GM23338 (cell line): ENCODE data around the gene CFAP77. TPM values are rescaled to one million over a fixed set of nuclear protein-coding genes. Genes with fewer than 3 reads are reported as not detected.

Experiments
- ATAC-seq: fragments of 200-7000 bp; cut with Tn5 transposase; 3 replicates; pipeline ENCODE4 v1.9.1; 2020
- DNase-seq: peaks from one replicate; pipeline ENCODE4 v3.0.0-alpha.2; 2015; ENCODE audit warnings: low spot score
- H2AFZ ChIP-seq: fragments of 200-600 bp; sonication (generic); 2 replicates; pipeline ENCODE4 v1.8.0; 2016; ENCODE audit warnings: antibody characterized with exemption, mild to moderate bottlenecking, moderate library complexity
- H3F3A ChIP-seq: fragments of 200-600 bp; sonication (generic); replicated peaks from 2 replicates; pipeline ENCODE4 v1.8.0; 2017; ENCODE audit warnings: antibody characterized with exemption, mixed run types, low read depth
- H3K27ac ChIP-seq: fragments of 200-600 bp; sonication (generic); 2 replicates; pipeline ENCODE4 v1.6.1; 2016; ENCODE audit warnings: low read depth
- H3K27me3 ChIP-seq: fragments of 200-600 bp; sonication (generic); 2 replicates; pipeline ENCODE4 v1.8.0; 2016; ENCODE audit warnings: mild to moderate bottlenecking, mixed run types, moderate library complexity; ENCODE audit not compliant: insufficient read depth
- H3K36me3 ChIP-seq: fragments of 200-600 bp; sonication (generic); 2 replicates; pipeline ENCODE4 v1.8.0; 2016; ENCODE audit warnings: mild to moderate bottlenecking; ENCODE audit not compliant: insufficient read depth
- H3K4me1 ChIP-seq: fragments of 200-600 bp; sonication (generic); 2 replicates; pipeline ENCODE4 v1.8.0; 2016; ENCODE audit warnings: mild to moderate bottlenecking, moderate library complexity; ENCODE audit not compliant: insufficient read depth
- H3K4me2 ChIP-seq: fragments of 200-600 bp; sonication (generic); 2 replicates; pipeline ENCODE4 v1.7.1; 2017; ENCODE audit warnings: mixed run types
- H3K4me3 ChIP-seq: fragments of 200-600 bp; sonication (generic); 2 replicates; pipeline ENCODE4 v1.6.1; 2016; ENCODE audit warnings: mixed run types
- H3K79me2 ChIP-seq: fragments of 200-600 bp; sonication (generic); replicated peaks from 2 replicates; pipeline ENCODE4 v1.8.0; 2017; ENCODE audit warnings: mild to moderate bottlenecking; ENCODE audit not compliant: insufficient read depth
- H3K9me2 ChIP-seq: fragments of 200-600 bp; sonication (generic); 2 replicates; pipeline ENCODE4 v1.8.0; 2017; ENCODE audit not compliant: insufficient read depth
- H4K20me1 ChIP-seq: fragments of 200-600 bp; sonication (generic); replicated peaks from 2 replicates; pipeline ENCODE4 v1.8.0; 2017; ENCODE audit warnings: mild to moderate bottlenecking; ENCODE audit not compliant: insufficient read depth
- H3K27ac Mint-ChIP-seq: 2 replicates; pipeline ENCODE4 v1.8.0; 2020; ENCODE audit warnings: inconsistent platforms, mild to moderate bottlenecking, moderate library complexity, mixed read lengths
- H3K27me3 Mint-ChIP-seq: 3 replicates; pipeline ENCODE4 v1.8.0; 2022; ENCODE audit warnings: low read depth, mild to moderate bottlenecking, moderate library complexity, mixed read lengths, inconsistent platforms; ENCODE audit not compliant: insufficient read depth, poor library complexity
- H3K36me3 Mint-ChIP-seq: 3 replicates; pipeline ENCODE4 v1.8.0; 2021; ENCODE audit warnings: low read depth, mild to moderate bottlenecking, inconsistent platforms, moderate library complexity, mixed read lengths
- H3K4me1 Mint-ChIP-seq: 3 replicates; pipeline ENCODE4 v1.8.0; 2020; ENCODE audit warnings: mild to moderate bottlenecking, inconsistent platforms, mixed read lengths
- H3K4me3 Mint-ChIP-seq: 3 replicates; pipeline ENCODE4 v1.8.0; 2021; ENCODE audit warnings: moderate library complexity, mild to moderate bottlenecking, inconsistent platforms, mixed read lengths
- H3K9me3 Mint-ChIP-seq: 3 replicates; pipeline ENCODE4 v1.8.0; 2020; ENCODE audit warnings: moderate library complexity, mild to moderate bottlenecking, inconsistent platforms, mixed read lengths
- CREB1 ChIP-seq: fragments of 250-450 bp; sonication (Bioruptor Pico); IDR thresholded peaks from 2 replicates; pipeline ENCODE4 v1.5.0; 2020; ENCODE audit warnings: low read depth, mild to moderate bottlenecking, moderate library complexity
- CTCF ChIP-seq, 2 experiments: fragments of 200-600 bp in 1 of 2; sonication (generic) in 1 of 2; conservative IDR thresholded peaks; 2 replicates each; pipeline versions ENCODE4 v1.5.1 to v1.6.1; 2016 to 2017; ENCODE audit warnings: antibody characterized with exemption in 2 of 2, low read depth in 2 of 2, mild to moderate bottlenecking in 2 of 2, moderate library complexity in 1 of 2
- ETS1 ChIP-seq: IDR thresholded peaks from 2 replicates; pipeline ENCODE4 v1.6.1; 2016; ENCODE audit warnings: antibody characterized with exemption
- EZH2 ChIP-seq: fragments of 200-600 bp; sonication (generic); IDR thresholded peaks from one replicate; pipeline ENCODE4 v1.8.0; 2017; ENCODE audit warnings: antibody characterized with exemption, mild to moderate bottlenecking, low read depth; ENCODE audit not compliant: unreplicated experiment
- EZH2phosphoT487 ChIP-seq: fragments of 200-600 bp; sonication (generic); IDR thresholded peaks from one replicate; pipeline ENCODE4 v1.8.1; 2018; ENCODE audit warnings: antibody characterized with exemption; ENCODE audit not compliant: unreplicated experiment
- JUNB ChIP-seq: IDR thresholded peaks from one replicate; pipeline ENCODE4 v1.6.1; 2016; ENCODE audit warnings: antibody characterized with exemption; ENCODE audit not compliant: unreplicated experiment
- NANOG ChIP-seq: IDR thresholded peaks from 2 replicates; pipeline ENCODE4 v1.6.1; 2016; ENCODE audit warnings: antibody characterized with exemption, borderline replicate concordance
- POLR2AphosphoS5 ChIP-seq: IDR thresholded peaks from 2 replicates; pipeline ENCODE4 v1.6.1; 2016; ENCODE audit warnings: antibody characterized with exemption, low read depth
- REST ChIP-seq: IDR thresholded peaks from one replicate; pipeline ENCODE4 v1.6.1; 2018; ENCODE audit warnings: antibody characterized with exemption; ENCODE audit not compliant: unreplicated experiment
- STAT1 ChIP-seq: IDR thresholded peaks from one replicate; pipeline ENCODE4 v1.6.1; 2016; ENCODE audit warnings: antibody characterized with exemption; ENCODE audit not compliant: unreplicated experiment
- ZNF114 ChIP-seq: fragments of 250-450 bp; sonication (Bioruptor Pico); IDR thresholded peaks from 2 replicates; pipeline ENCODE4 v1.5.0; 2020; ENCODE audit warnings: mild to moderate bottlenecking, moderate library complexity
- ZNF331 ChIP-seq: fragments of 250-450 bp; sonication (Bioruptor Pico); IDR thresholded peaks from 2 replicates; pipeline ENCODE4 v1.5.0; 2020; ENCODE audit warnings: low read depth, mild to moderate bottlenecking, moderate library complexity
- polyA plus RNA-seq: library from polyadenylated mRNA; unstranded; fragments of >200 nt; fragmentation: Nextera tagmentation; extraction: Ambion mirVana; gene quantifications from 2 replicates; pipeline ENCODE4 v1.2.1, GENCODE V29; 2016
- total RNA-seq: library from RNA; depleted of rRNA; stranded (reverse); fragments of >200 nt; shearing (Covaris generic); gene quantifications from 2 replicates; pipeline ENCODE4 v1.2.3, GENCODE V29; 2014
- TF ChIP-seq, protein P1 (sequence below): fragments of 250-450 bp; sonication (Bioruptor Pico); IDR thresholded peaks from 2 replicates; pipeline ENCODE4 v1.5.0; 2020; ENCODE audit warnings: mild to moderate bottlenecking, moderate library complexity

The CFAP77 gene
- total and polyA plus RNA-seq, 2 experiments from 2014 or later, result 0.97 to 1.3 TPM

GRCh38 chr9:132486706-132487350, 76.8 kb downstream of the CFAP77 start:
- H3K27ac ChIP-seq, result no peak overlapping the region
- H3F3A ChIP-seq, result no peaks in the 10 kb centered on the region
- DNase-seq (no peak), ATAC-seq (peak; percentile 87)
- Mint-ChIP-seq H3K27me3 (peaks cover 10% of the 10 kb centered on the region), H3K27ac (no peak overlapping the region), H3K36me3 (no peaks in the 10 kb centered on the region), H3K4me3 (no peak overlapping the region), H3K4me1 (peaks cover 15% of the 10 kb centered on the region), H3K9me3 (peaks cover 2% of the 10 kb centered on the region; the same call in 1 of the 3 replicates)
- no peaks in the 10 kb centered on the region for H3K36me3 ChIP-seq
- H3K4me1 ChIP-seq, result no peaks in the 10 kb centered on the region
- no peaks in the 10 kb centered on the region for H3K79me2 ChIP-seq
- 0 out of 2 replicates have a peak overlapping the region, but pooled peaks have one; percentile 9 for H2AFZ ChIP-seq
- H3K9me2 ChIP-seq, result no peaks in the 10 kb centered on the region
- no peaks in the 10 kb centered on the region for H4K20me1 ChIP-seq
- no peaks in the 10 kb centered on the region for H3K27me3 ChIP-seq
- TF ChIP-seq REST (no peak), ETS1 (no peak), EZH2 (no peak), ZNF331 (CRISPR knock-in tag) (no peak), CREB1 (CRISPR knock-in tag) (no peak), EZH2phosphoT487 (no peak), STAT1 (no peak), NANOG (no peak), JUNB (no peak), ZNF114 (CRISPR knock-in tag) (no peak), POLR2AphosphoS5 (no peak), CTCF (conservative IDR thresholded peaks at IDR 0.05; ENCODE audit: low read depth in 2 of 2) (no peak)
- TF ChIP-seq, protein P1, sequence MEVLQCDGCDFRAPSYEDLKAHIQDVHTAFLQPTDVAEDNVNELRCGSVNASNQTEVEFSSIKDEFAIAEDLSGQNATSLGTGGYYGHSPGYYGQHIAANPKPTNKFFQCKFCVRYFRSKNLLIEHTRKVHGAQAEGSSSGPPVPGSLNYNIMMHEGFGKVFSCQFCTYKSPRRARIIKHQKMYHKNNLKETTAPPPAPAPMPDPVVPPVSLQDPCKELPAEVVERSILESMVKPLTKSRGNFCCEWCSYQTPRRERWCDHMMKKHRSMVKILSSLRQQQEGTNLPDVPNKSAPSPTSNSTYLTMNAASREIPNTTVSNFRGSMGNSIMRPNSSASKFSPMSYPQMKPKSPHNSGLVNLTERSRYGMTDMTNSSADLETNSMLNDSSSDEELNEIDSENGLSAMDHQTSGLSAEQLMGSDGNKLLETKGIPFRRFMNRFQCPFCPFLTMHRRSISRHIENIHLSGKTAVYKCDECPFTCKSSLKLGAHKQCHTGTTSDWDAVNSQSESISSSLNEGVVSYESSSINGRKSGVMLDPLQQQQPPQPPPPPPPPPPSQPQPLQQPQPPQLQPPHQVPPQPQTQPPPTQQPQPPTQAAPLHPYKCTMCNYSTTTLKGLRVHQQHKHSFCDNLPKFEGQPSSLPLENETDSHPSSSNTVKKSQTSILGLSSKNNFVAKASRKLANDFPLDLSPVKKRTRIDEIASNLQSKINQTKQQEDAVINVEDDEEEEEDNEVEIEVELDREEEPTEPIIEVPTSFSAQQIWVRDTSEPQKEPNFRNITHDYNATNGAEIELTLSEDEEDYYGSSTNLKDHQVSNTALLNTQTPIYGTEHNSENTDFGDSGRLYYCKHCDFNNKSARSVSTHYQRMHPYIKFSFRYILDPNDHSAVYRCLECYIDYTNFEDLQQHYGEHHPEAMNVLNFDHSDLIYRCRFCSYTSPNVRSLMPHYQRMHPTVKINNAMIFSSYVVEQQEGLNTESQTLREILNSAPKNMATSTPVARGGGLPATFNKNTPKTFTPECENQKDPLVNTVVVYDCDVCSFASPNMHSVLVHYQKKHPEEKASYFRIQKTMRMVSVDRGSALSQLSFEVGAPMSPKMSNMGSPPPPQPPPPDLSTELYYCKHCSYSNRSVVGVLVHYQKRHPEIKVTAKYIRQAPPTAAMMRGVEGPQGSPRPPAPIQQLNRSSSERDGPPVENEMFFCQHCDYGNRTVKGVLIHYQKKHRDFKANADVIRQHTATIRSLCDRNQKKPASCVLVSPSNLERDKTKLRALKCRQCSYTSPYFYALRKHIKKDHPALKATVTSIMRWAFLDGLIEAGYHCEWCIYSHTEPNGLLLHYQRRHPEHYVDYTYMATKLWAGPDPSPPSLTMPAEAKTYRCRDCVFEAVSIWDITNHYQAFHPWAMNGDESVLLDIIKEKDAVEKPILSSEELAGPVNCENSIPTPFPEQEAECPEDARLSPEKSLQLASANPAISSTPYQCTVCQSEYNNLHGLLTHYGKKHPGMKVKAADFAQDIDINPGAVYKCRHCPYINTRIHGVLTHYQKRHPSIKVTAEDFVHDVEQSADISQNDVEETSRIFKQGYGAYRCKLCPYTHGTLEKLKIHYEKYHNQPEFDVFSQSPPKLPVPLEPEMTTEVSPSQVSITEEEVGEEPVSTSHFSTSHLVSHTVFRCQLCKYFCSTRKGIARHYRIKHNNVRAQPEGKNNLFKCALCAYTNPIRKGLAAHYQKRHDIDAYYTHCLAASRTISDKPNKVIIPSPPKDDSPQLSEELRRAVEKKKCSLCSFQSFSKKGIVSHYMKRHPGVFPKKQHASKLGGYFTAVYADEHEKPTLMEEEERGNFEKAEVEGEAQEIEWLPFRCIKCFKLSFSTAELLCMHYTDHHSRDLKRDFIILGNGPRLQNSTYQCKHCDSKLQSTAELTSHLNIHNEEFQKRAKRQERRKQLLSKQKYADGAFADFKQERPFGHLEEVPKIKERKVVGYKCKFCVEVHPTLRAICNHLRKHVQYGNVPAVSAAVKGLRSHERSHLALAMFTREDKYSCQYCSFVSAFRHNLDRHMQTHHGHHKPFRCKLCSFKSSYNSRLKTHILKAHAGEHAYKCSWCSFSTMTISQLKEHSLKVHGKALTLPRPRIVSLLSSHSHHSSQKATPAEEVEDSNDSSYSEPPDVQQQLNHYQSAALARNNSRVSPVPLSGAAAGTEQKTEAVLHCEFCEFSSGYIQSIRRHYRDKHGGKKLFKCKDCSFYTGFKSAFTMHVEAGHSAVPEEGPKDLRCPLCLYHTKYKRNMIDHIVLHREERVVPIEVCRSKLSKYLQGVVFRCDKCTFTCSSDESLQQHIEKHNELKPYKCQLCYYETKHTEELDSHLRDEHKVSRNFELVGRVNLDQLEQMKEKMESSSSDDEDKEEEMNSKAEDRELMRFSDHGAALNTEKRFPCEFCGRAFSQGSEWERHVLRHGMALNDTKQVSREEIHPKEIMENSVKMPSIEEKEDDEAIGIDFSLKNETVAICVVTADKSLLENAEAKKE, result no peak
- no peak overlapping the region for H3K4me2 ChIP-seq
- H3K4me3 ChIP-seq, result no peak overlapping the region
